HT1080 (cell line): ENCODE measurements around the gene FARP2. TPM values are rescaled to one million over a fixed set of nuclear protein-coding genes. Genes with fewer than 3 reads are reported as not detected.
A peak's percentile ranks its signal among the peaks of the same experiment; 100 is the strongest.
"Not testable (repeated sequence)": the region's sequence is repeated elsewhere in the genome, so short reads cannot be mapped to it uniquely, and the experiment has no call there.

ENCODE experiments used
- DNase-seq: peaks from one replicate; pipeline ENCODE4 v3.0.0-alpha.2; 2015; ENCODE audit warnings: low read depth
- total RNA-seq: library from RNA; depleted of rRNA; stranded (reverse); fragments of >200 nt; shearing (Covaris generic); gene quantifications from 2 replicates; pipeline ENCODE4 v1.2.3, GENCODE V29; 2014

Gene FARP2
- total RNA-seq, 1 experiment from 2014 or later: 33.8 TPM

- no peak for DNase-seq
Observed at GRCh38 chr2:241408849-241409248, 52.8 kb downstream of the FARP2 start.

GRCh38 chr2:241410739-241411176 lies 54.7 kb downstream of the FARP2 start:
- peak; percentile 96 for DNase-seq

GRCh38 chr2:241412144-241412543 lies 56.1 kb downstream of the FARP2 start:
- DNase-seq: peak; percentile 95

GRCh38 chr2:241413501-241413900 lies 57.4 kb downstream of the FARP2 start:
- DNase-seq: not testable (repeated sequence)

DNA sequence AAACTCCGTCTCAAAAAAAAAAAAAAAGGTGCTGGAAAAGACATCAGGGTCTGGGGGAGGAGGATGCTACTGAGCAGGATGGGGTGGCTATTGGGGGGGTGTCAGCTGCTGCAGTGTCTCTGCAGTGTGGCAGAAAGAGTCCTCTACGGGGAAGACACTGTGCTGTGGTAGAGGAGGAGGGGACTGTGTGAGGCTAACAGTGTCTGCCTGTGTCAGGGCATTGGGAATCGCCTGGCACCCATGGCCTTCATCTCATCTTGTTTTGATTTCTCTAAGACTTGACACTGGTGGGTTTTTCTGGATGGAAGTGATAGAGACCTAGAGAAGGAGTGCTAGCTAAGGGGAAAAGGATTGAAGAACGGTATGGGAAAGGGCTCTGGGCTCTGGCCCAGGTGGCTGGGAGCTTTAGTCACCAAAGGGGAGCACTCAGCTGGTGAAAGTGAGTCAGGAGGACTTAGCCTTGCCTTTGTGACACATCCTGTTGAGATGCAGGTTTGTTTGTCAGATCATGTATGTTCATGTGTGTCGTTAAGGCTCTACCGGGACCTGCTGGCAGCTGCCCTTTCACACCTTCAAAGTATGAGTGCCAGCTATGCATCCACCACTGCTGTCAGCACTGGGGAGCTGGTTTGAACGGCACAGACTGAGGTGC lies 58.0 kb downstream of the FARP2 start:
- DNase-seq: peak; percentile 38

DNA sequence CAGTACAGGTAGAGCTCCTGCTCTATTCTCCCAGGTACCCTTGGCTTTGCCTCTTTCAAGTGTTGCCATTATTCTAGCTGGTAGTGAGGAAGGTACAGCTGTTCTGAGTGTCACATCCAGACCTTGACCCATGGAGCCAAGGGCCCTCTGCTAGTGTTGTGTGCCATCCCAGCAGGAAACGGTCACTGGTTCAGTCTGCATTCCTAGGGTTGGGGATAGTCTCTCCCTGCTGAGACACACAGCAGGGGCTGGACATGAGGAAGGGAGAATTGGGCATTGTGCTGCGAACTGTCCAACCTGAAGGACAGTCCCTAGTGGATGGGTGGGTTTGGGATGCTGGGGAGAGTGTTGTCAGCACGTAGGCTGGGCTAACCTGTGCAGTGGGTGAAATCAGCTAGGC lies 59.1 kb downstream of the FARP2 start:
- no peak for DNase-seq

DNA sequence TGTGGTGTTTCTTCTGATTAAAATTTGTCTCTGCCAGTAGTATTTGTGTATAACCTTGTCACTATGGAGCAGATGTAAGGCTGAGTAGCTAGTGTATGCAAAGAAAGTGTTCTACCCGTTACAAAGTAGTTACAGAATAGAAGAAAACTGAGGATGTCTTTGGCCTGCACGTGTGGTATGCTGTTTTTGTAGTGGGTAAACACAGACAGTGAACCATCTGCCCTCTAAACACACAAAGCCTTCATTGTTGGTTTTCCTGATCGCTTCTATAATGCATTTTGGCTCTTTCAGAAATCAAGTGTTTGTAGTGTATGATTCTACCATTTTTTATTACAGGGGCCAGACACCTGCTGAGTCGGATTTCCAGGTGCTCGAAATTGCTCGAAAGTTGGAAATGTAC lies 61.5 kb downstream of the FARP2 start:
- DNase-seq: no peak

GRCh38 chr2:241421330-241421729 lies 65.2 kb downstream of the FARP2 start:
- DNase-seq: no peak

DNA sequence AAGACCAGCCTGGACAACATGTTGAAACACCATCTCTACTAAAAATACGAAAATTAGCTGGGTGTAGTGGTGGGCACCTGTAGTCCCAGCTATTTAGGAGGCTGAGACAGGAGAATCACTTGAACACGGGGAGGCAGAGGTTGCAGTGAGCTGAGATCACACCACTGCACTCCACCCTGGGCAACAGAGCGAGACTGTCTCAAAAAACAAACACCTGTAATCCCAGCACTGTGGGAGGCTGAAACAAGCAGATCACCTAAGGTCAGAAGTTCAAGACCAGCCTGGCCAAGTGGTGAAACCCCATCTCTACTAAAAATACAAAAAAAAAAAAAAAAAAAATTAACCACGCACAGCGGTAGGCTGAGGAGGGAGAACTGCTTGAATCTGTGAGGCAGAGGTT lies 65.9 kb downstream of the FARP2 start:
- not testable (repeated sequence) for DNase-seq

GRCh38 chr2:241422350-241422749 lies 66.3 kb downstream of the FARP2 start:
- DNase-seq: no peak

GRCh38 chr2:241423489-241423888 lies 67.4 kb downstream of the FARP2 start:
- DNase-seq: not testable (repeated sequence)

- DNase-seq: no peak
Observed at GRCh38 chr2:241425368-241425767, 69.3 kb downstream of the FARP2 start.

- DNase-seq: no peak
Observed at GRCh38 chr2:241430178-241430577, 74.1 kb downstream of the FARP2 start.

GRCh38 chr2:241432824-241433448 lies 76.9 kb downstream of the FARP2 start:
- DNase-seq: no peak

DNA sequence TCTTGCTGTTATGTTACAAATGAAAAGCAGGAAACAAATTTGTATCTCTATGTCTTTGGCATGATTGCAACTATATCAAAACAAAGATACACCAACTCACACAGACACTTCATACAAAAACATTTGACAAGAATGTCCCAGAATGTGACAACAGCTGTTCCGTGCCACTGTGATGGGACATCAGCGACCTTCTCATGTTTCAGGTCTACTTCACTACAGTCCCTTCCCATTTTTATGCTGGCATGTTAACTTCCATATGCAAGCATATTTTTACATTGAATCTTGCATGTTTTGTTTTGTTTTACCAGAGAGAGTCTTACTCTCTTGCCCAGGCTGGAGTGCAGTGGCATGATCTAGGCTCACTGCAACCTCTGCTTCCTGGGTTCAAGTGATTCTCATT lies 81.1 kb downstream of the FARP2 start:
- no peak for DNase-seq

GRCh38 chr2:241441492-241441891 lies 85.4 kb downstream of the FARP2 start:
- no peak for DNase-seq

GRCh38 chr2:241443486-241444223 lies 87.6 kb downstream of the FARP2 start:
- peak; percentile 79 for DNase-seq

- no peak for DNase-seq
Observed at GRCh38 chr2:241445426-241445825, 89.3 kb downstream of the FARP2 start.

DNA sequence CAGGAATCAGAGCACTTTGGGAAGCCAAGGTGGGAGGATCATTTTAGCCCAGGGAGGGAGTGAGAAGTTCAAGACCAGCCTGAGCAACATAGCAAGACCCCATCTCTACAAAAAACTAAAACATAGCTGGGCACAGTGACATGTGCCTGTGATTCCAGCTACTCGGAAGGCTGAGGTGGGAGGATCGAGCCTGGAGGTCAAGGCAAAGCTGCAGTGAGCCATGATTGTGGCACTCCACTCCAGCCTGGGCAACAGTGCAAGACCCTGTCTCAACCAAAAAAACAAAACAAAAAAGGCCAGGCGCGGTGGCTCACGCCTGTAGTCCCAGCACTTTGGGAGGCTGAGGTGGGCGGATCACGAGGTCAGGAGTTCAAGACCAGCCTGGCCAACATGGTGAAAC lies 94.0 kb downstream of the FARP2 start:
- not testable (repeated sequence) for DNase-seq

DNA sequence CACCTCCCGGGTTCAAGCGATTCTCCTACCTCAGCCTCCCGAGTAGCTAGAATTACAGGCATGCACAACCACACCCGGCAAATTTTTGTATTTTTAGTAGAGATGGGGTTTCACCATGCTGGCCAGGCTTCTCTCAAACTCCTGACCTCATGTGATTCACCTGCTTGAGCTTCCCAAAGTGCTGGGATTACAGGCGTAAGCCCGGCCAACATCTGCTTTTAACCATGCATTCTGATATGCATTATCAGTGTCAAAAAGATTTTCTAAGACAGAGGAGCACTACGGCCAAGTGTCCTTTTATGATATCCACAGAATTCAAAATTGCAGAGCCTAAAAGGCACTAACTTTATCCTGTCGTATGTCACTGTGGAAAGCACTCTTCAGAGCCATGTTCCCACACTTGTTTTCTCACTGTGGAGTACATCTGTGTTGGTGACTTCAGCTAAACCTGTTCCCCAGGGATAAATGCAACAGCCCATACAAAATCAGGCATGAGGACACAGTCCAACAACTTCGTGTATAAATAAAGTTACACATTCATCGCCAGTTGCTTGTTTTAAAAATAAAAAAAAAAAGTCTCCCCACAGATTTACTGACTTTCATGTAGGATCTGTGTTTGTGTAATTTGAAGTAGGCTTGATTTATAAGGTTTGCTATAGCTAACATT lies 95.9 kb downstream of the FARP2 start:
- DNase-seq: no peak

- not testable (repeated sequence) for DNase-seq
Observed at GRCh38 chr2:241453919-241454318, 97.8 kb downstream of the FARP2 start.
